Measurements from ENCODE around the gene HSF5.

DNA sequence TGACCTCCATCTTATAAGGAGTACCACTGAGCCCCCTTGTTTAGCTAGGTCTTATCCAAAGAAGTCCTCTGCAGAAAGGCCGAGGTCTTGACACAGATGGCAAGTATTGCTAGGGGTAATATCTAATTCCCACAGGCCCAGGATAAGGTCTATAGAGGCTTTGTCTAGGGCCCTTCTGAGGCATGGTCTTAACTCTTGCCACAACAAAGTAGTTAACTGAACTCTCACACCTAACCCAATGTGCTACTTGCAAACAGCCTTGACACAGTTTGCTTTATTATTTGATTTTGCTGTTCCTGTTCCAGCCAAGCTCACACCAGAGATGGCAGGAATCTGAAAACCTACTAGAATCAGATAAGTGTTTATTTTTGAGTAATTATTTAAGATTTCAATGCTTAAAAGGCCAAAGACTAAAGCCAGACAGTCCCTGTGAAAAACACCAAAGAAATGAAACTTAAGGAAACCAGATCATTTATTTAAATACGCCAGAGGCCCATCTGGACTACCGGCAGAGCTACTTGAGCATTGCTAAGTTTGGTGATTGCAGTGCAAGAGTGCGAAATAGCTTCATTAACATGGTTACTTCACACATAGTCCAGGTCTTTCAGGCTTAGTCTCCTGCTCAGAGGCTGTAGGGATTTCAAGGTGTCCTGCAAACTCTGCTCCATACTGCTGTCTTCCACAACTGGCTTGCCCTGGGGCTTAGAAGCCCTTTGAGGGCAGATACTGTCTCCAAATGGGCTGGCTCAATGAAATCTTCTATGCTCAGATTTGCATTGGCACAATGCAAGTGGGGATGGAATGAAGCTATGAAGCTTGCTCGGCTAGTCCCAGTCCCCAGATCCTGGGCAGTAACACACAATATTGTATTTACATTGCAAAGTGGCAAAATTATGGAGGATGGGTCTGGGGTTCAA lies 107.7 kb downstream of the HSF5 start:
- TF ChIP-seq, protein P1, sequence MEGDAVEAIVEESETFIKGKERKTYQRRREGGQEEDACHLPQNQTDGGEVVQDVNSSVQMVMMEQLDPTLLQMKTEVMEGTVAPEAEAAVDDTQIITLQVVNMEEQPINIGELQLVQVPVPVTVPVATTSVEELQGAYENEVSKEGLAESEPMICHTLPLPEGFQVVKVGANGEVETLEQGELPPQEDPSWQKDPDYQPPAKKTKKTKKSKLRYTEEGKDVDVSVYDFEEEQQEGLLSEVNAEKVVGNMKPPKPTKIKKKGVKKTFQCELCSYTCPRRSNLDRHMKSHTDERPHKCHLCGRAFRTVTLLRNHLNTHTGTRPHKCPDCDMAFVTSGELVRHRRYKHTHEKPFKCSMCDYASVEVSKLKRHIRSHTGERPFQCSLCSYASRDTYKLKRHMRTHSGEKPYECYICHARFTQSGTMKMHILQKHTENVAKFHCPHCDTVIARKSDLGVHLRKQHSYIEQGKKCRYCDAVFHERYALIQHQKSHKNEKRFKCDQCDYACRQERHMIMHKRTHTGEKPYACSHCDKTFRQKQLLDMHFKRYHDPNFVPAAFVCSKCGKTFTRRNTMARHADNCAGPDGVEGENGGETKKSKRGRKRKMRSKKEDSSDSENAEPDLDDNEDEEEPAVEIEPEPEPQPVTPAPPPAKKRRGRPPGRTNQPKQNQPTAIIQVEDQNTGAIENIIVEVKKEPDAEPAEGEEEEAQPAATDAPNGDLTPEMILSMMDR (IDR thresholded peaks at IDR 0.05): no peak
- TF ChIP-seq EZH2 (IDR thresholded peaks at IDR 0.05): no peak
- no peak for TF ChIP-seq EZH2phosphoT487 (IDR thresholded peaks at IDR 0.05)

Data from neural progenitor cell (in vitro differentiated cells).